Measurements from ENCODE around the gene KRTAP9-6.

KRTAP9-6 gene

GRCh38 chr17:41301916-41302901 is 37.0 kb downstream of the KRTAP9-6 start, which contains the start of gene KRTAP29-1:
Gene KRTAP29-1 (minus strand): TSS chr17:41302851. CDS start chr17:41302851, 0 bp downstream.
- DNase-seq (ENCODE audit: extremely low spot score): no peak
- TF ChIP-seq CTCF (IDR thresholded peaks at IDR 0.05; ENCODE audit: control extremely low read depth, extremely low read depth, low read depth, missing control alignments): no peak
- POLR2A ChIA-PET: no interaction called here
- CTCF ChIA-PET: interaction anchor here (1.9 kb wide), 1 partner anchor 20 kb away, joined by 6 read pairs; no protein-coding TSS in a partner anchor

GRCh38 chr17:41302981-41303380 is 37.8 kb downstream of the KRTAP9-6 start:
- ChIA-PET POLR2A (no interaction called here), CTCF (interaction anchor here (1.5 to 1.9 kb wide), 2 partner anchors 10 to 20 kb away, joined by 4 to 6 read pairs; no protein-coding TSS in a partner anchor)
- DNase-seq (ENCODE audit: extremely low spot score): no peak
- no peak for TF ChIP-seq CTCF (IDR thresholded peaks at IDR 0.05; ENCODE audit: control extremely low read depth, extremely low read depth, low read depth, missing control alignments)

- CTCF ChIA-PET: interaction anchor here (1.5 to 1.9 kb wide), 3 partner anchors 9 to 18 kb away, joined by 4 to 6 read pairs (median 4); no protein-coding TSS in a partner anchor
- DNase-seq (ENCODE audit: extremely low spot score): no peak
- TF ChIP-seq CTCF (IDR thresholded peaks at IDR 0.05; ENCODE audit: control extremely low read depth, extremely low read depth, low read depth, missing control alignments): no peak
- POLR2A ChIA-PET: no interaction called here
Measured at GRCh38 chr17:41304091-41304490, 38.9 kb downstream of the KRTAP9-6 start.

GRCh38 chr17:41307647-41308046 is 42.5 kb downstream of the KRTAP9-6 start:
- ChIA-PET POLR2A (no interaction called here), CTCF (interaction anchor here (0.9 to 1.7 kb wide), 2 partner anchors 15 to 399 kb away, joined by 3 to 4 read pairs; no protein-coding TSS in a partner anchor)
- no peak for DNase-seq (ENCODE audit: extremely low spot score)
- TF ChIP-seq CTCF (IDR thresholded peaks at IDR 0.05; ENCODE audit: control extremely low read depth, extremely low read depth, low read depth, missing control alignments): no peak

- ChIA-PET POLR2A (no interaction called here), CTCF (interaction anchor here (0.9 to 1.7 kb wide), 2 partner anchors 14 to 400 kb away, joined by 3 to 4 read pairs; no protein-coding TSS in a partner anchor)
- TF ChIP-seq CTCF (IDR thresholded peaks at IDR 0.05; ENCODE audit: control extremely low read depth, extremely low read depth, low read depth, missing control alignments): no peak
- DNase-seq (ENCODE audit: extremely low spot score): no peak
Measured at GRCh38 chr17:41308251-41308917, 43.2 kb downstream of the KRTAP9-6 start.

- TF ChIP-seq CTCF (IDR thresholded peaks at IDR 0.05; ENCODE audit: control extremely low read depth, extremely low read depth, low read depth, missing control alignments): no peak
- DNase-seq (ENCODE audit: extremely low spot score): no peak
- ChIA-PET CTCF (interaction anchor here (1.7 kb wide), 1 partner anchor 14 kb away, joined by 4 read pairs; no protein-coding TSS in a partner anchor), POLR2A (no interaction called here)
Measured at GRCh38 chr17:41308918-41309359, 43.8 kb downstream of the KRTAP9-6 start, which contains the start of gene KRTAP16-1. Gene KRTAP16-1 (minus strand): TSS chr17:41309309. CDS start chr17:41309253, 56 bp downstream.
